Activated effector memory CD4-positive, alpha-beta T cell treated with Interleukin-2 at 50 U/mL for 16 hours (primary cell): ENCODE results near the gene PNLIP.

Experiments used
- DNase-seq: peaks from one replicate; pipeline ENCODE4 v3.0.0-alpha.2; 2020

PNLIP gene

DNA sequence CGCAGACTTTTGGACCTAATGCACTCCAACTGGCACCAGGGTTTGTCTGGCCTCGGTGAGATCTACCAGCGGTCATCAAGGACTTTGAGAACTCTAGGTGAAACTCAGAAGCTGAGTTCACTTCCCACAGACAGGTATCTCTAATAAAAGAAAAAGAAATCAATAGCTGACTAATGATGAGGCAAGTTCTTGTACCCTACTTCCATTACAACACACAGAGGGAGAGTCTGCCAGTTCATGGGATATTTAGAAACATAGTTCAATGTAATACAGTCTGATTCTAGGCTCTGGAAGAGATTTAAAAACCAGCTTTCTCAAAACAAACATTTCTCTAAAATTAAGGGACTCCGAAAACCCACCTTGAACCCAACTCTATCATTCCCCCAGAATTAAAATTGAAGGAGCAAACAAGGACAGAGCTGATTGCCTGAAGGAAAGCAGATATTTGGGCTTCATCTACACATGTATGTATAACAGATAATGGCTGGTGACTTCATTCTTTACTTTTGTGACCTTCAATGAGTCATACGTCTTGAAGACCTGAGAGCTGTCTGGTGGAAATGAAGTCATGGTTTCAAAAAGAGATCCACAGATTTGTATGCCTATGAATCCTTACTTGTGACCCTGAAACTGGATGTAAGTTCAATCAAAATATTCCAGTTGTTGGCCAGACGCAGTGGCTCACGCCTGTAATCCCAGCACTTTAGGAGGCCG is 42.3 kb downstream of the PNLIP start:
- no peak for DNase-seq

DNA sequence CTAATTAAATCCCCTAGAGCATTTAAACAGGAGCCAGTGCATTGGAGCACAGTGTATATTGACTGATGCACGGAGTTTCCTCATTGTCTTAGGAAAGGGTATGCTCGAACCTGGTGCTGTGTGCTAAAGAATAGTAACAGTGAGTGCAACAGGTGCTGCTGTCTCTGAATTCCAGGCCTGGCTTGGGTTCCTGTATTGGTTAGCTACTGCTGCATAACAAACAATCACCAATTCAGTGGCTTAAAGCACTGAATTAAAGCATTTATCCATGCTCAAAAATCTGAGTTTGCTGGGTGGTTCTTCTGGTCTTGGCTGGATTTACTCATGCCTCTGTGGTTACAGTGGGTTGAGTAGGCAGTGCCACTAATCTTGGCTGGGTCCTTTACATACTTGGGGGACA is 43.3 kb downstream of the PNLIP start:
- DNase-seq = no peak

DNA sequence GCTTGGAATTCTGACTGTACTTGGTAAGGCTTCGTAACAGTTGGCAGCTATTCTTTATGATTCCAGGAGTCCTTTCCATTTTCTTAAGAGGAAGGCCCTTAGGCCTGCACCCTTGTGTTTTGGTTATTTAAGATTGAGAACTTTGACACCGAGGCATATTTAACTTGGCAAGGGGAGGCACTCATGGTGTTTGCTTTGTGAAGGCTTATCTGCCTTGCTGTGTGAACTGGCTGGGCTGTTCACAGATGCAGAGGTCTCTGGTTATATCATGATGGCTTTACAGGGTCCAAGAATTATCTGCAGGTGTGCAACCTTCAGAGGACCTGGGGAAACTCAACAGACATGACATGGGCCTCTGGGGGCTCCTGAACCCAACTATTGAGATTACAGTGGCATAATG is 44.2 kb downstream of the PNLIP start:
- no peak for DNase-seq

DNA sequence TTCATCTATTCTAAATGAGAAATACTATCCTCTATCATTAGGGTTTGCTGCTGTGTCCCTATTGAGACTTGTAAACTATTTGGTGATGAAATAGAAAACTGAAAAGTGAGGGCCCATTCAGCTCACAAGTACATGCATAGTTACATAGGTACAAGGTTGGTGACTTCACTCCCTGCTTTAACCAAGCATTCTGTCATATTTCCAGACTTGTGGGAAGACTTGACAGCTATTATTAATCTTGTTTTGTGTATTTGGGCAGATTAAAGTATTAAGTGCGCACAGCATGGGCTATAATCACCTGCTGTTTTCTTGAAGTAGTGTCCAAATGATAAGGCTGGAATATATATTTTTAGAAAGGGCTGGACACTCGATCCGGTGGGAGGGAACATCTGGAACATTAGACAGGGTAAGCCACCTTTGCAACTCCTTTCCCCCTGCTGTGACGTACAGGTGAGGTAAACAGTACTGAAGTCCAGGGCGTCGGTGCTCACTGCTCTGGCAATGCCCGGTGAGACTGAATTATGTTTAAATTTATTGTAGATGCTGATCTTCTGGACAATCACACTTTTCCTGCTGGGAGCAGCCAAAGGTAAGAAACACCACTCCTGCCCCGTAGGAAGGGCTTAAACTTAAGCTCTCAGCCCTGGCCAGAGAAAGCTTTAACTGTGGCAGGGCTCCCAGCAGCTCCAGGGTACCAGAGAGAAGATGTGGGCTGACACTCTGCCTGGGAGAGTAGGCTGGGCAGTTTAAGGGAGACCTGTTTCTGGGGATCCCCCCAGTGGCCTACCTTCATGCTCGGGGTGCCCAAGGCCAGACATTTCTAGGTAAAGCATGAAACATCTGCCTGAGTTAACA is 45.1 kb downstream of the PNLIP start, which contains the start of gene PNLIPRP1:
Gene PNLIPRP1 (plus strand): TSS at position 370 of the 855 bp plus-strand sequence. CDS start 171 bp downstream, at position 541.
- DNase-seq = no peak

DNA sequence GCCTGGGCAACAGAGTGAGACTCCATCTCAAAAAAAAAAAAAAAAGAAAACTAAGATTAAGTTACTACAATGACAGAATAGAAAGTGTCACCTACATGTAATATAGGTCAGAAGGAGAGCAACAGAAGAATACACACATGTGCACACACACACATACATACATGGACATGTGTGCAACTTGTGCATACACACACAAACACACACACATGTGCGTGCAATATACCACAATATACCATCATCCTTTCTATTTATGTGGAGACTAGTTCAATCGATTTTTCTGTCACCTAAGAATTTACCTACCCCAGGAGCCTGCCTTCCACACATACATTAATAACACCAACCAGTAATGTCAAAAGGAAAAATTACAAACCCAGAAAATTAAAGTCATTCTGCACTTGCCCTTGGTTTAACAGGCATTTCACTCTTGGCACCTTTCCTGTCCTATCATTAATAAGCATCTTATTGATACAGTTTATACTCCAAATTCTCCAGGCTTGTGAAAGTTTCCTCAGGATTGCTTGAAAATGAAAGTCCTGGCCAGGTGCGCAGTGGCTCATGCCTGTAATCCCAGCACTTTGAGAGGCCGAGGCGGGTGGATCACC is 47.5 kb downstream of the PNLIP start:
- DNase-seq = no peak

DNA sequence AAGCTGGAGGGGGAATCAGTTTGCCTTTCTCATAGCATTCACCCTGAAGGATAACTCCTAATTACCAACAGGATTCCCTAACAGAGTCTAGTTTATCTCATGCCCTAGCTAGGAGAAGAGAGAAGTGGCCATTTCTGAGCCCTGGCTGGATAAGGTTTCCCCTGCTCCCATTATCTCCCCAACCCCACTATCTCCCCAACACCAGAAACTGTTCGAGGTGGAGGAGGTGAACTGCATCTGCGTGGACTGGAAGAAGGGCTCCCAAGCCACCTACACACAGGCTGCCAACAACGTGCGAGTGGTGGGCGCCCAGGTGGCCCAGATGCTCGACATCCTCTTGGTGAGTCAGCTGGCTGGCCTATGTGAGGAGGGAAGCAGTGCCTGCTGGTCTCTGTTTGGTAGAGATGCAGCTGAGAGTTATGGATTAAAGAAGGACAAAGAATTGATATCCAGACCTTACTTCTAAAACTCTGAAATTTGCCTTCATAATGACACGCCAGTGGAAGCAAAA is 48.8 kb downstream of the PNLIP start:
- no peak for DNase-seq

DNA sequence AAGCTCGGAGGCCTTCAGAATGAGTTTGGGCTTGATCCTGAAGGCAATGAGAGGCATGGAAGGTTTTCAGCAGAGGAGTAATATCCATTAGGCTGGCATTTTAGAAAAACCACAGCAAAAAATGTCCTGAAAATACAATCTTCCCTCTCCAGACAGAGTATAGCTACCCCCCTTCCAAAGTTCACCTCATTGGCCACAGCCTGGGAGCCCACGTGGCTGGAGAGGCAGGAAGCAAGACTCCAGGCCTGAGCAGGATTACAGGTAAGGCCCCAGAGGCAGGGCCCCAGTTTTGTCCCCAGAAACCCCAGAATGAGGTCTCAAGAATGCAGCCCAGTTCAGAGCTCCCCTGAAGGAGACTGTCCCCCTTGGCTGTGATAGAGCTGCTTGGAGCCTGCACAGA is 50.3 kb downstream of the PNLIP start:
- DNase-seq = no peak

DNA sequence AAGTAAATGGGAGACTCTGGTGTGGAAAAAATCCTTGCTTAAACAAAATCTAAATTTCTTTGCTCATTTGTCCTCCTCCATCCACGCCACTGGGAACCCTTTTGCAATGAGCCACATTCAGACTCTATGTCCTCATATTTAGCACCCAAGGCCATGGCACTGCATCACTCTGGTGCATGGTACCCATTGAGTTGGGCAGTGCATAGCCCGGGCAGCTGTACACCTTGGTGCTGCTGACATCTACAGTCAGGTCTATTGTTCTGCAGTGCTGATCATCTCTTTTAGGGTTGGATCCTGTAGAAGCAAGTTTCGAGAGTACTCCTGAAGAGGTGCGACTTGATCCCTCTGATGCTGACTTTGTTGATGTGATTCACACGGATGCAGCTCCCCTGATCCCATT is 51.8 kb downstream of the PNLIP start:
- no peak for DNase-seq

DNA sequence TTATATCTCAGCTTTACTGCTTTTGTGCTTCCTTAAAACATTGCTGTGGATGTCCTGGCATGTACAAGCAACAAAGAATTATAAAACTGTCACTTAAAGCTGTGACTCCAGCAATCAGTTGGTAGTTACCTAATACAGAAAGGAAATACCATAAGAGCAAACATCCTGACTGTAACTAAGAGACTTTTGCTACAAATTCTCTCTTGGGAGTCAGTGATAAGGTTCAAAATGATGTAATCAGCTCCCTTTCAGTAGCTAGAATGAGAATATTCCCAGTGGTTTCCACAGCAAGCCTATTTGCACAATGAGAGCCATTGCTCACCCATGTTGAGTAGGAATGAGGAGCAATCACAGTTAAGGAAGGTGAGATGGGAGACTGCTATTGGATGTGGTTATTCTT is 52.6 kb downstream of the PNLIP start:
- DNase-seq = no peak

DNA sequence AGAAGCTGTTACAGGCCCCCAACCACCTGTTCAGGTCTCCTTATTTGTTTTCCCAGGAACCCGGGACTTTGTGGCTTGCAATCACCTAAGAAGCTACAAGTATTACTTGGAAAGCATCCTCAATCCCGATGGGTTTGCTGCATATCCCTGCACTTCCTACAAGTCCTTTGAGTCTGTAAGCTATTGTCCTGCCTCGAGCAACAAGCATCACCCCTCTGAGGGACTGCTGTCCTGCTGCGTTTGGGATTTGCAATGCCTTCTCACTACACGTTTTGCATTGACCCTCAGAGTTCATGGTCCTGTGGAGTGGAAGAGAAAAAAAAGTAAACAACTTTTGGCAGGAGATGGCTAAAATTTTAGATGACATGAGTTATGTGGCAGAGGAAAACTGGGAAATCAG is 54.3 kb downstream of the PNLIP start:
- DNase-seq = no peak

DNA sequence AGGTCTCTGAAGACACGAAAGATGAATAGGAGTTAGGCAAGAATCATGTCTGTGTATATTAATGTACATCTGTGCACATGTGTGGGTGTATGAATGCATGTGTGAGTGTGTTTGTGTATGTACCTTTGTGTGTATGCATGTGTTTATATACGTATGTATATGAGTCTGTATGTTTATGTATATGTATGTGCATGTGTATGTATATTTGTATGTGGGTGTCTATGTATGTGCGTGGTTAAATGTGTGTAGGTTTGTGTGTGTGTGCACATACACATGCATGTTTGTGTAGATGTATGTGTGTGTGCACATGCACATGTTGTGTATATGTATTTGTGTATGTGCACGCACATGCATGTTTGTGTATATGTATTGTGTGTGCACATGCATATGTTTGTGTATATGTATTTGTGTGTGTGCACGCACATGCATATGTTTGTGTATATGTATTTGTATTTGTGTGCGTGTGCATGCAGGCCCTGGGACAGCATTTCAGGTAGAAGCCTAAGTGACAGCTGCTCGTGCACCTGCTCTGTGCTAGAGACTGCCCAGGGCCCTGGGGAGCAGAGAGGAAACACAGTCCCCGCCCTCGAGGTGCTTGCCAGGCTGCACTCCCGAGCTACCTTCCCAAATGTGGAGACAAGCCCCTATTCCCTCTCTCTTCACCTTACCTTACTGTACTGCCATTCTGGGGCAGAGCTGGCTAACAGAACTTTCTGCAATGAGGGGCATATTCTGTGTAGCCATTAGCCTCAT is 57.1 kb downstream of the PNLIP start:
- no peak for DNase-seq

DNA sequence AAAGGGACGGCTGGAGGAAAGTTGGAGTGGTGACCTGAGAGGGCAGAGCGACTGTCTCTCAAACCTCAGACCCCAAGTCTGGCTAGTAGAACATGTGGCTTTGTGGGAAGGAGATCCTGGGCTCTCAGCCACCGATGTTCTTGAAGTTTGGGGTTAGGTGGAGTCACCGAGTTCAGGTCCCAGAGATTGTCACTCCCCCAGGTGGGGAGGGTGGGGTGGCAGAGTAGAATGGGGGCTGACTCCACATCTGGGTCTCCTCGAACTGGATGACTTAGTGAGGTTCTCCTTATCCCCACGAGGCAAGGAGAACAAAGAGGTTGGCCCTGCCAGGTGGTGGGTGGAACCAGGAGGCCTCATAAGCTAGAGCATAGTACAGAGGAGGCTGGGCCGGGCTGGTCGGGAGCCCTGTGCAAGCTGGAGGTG is 60.3 kb downstream of the PNLIP start:
- DNase-seq = no peak

DNA sequence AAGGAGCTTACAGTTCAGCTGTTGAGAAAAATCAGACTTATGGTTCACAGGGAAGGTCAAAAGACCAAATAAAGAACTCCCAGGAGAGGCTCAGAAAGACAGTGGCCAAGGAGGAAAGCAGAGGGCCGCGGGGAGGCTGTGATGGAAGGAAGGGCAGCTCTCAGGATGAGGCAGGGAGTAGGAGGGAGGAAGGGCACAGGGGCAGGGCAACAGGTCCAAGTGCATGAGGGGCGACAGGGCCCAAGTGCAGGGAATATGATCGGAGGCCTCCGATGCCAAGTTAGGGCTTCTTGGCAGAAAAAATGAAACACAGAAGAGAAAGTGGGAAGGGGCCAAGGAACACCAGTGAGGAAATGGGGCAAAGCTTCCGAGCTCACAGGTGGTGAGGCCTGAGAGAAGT is 61.6 kb downstream of the PNLIP start:
- no peak for DNase-seq

DNA sequence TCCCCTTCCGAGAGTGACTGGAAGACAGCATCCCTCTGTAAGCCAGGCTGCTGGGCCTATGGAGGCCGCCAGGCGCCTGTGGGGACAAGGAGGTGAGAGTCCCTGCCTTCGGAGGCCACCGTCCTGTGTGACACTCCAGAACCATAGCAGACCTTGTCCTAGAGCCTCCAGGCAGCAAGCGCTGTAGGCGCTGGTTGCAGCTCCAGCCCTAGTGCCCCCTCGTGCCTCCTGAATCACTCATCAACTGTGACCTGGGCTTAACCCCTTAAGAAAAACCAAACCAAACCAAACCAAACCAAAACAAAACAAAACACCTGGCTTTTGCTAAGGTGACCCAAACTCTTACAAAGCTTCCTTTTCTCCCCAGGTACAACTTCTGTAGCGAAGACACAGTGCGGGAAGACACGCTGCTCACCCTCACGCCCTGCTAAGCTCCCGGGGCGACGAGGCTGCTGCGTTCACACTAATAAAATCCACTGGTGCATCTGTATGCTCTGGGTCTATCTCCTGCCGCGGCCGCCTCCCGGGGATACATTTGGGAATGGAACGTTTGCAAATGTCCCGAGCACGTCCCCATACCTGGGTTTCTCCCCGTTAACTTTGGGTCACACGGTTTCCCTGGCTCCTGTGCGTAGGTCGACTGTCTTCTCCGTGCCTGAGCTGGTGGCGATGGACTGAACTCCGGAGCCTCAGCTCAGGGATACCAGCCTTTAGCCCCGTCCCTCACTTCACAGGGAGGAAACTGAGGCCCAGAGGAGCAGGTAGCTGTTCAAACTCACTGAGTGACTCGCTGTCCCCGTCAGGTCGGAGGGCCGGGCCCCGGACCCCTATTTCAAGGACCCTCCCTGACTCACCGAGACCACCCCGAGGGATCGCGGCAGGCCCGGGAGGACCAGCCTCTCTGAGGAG is 63.2 kb downstream of the PNLIP start:
- DNase-seq = no peak

DNA sequence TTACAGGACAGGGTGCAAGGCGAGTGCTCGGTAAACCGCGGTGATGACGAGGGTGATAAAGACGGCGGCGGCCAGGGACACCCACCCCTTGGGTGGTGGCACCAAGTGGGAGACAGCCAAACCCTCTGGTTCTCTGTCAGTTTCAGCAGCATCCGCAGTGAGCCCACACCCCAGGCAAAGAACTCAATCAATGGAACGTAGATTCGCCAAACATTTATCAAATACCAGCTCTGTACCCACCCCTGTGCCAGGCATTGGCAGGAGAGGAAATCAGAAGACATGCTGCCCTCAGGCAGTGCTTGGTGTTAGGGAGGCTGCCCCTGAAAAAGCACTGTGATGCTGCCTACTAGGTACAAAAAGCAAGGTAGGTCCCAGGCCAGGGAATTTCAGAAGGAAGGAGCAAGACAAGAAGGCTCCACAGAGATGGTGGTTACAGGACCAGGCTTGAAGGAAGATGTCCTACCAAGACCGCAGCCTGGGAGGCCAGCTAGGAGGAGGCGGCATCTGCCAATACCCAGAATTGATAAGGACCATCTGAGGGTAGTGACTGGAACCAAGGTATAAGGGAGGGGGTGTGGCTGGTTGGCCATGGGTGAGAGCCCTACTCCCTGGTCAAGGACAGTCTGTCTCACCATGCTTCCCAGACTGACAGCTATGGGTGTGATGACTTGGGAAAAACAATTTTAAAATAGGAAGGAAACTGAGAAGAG is 64.9 kb downstream of the PNLIP start:
- no peak for DNase-seq

DNA sequence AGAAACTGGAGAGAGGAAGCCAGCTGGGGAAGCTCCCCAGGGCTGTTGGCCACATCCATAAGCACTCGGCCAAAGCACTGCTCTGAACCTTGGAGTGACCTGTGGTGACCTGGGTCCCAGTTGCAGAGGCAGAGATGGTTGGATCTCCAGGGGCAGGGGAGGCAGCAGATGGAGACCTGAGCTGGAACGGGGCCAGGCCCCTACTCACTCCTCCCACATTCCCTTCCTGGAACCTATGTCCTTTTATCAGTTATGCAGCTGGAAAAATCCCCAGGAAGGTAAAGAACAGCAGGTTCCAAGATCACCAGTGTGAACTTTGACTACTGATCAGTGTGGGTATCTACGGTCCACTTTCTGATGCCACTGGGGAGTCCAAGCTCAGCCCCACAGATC is 65.4 kb downstream of the PNLIP start:
- DNase-seq = no peak

DNA sequence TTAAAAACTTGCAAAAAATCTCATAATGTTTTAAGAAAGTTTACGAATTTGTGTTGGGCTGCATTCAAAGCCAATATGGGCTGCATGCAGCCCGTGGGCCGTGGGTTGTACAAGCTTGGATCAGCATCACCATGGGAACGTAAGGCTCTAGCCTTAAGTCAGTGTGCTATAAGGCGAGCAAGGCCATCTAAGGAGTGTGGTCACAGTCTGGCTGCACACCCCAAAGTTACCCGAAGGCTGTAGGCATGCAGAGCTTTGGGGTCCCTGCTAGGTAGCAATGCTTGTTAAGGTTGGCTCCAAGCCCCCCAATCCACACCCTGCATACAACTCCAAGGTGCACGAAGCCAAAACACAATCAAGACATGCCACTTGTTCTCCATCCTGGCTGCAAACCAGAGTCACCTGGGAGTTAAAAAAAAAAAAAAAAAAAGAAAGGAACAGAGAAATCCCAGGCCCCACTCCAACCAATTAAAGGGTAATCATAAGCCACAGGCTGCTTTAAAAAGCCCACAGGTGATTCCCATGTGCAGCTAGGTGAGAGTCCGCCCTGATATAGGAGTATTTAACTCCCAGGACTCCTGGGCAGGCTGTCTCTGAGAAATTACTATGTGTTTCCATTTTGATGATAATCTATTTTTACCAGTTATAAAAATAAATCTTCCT is 66.5 kb downstream of the PNLIP start:
- no peak for DNase-seq

DNA sequence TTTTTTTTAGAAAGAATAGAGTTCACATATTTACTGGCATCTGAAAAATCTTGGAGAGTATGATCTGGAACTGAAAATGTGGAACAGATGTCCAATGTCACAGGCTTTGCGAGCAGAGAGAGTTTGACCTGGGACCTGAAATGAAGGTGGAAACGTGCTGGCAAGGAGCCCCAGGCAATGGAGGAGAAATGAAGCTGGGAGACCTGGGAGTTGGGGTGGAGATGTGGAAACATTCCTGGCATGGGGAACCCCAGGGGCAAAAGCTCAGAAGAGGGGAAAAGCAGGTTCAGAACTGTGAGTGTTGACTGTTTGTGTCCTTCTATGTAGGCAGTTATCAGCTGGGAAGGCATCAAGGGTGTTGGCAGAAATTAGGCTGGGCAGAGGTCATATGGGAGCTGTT is 67.7 kb downstream of the PNLIP start:
- no peak for DNase-seq

DNA sequence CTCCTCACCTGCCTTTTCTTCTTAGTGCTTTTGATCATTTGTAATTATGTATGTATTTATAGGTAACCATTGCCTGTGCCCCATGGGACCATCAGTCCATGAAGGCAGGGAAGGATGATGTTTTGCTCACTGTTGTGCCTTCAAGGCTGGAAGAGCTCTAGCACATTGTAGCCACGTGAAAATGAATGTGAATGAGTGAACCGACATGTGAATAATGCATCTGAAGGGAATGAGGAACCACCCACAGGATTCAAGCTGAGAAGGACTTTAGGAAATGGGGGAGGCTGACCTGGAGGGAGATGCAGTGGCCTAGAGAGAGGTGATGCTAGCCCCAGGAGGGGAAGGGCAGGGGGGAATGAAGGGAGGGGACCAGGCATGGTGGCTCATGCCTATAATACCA is 69.1 kb downstream of the PNLIP start:
- no peak for DNase-seq

DNA sequence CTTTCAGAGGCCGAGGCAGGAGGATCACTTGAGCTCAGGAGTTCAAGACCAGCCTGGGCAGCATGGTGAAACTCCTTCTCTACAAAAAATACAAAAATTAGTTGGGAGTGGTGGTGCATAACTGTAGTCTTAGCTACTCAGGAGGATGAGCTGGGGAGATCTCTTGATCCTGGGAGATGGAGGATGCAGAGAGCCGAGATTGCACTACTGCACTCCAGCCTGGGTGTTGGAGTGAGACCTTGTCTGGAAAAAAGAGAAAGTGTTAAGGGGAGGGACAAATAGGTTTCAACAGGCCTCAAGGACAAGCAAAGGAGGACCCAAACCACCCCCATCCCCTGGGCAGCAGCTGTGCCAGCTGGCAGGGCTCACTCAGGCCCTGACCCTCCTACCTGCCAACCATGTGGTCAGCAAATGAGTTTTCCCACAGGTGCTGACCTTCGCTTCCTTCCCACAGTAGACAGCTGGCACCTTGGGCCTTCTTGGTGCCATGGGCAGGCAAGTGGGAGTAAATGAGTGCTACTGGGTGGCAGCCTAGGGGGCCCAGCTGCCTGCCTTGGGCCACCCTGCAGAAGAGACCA is 69.6 kb downstream of the PNLIP start:
- DNase-seq = no peak
